GM12878 (cell line): ENCODE results near the gene YIF1A. TPM values are rescaled to one million over a fixed set of nuclear protein-coding genes. Genes with fewer than 3 reads are reported as not detected.

ENCODE experiments used
- ATAC-seq: fragments of 200-7000 bp; cut with Tn5 transposase; 3 replicates; pipeline ENCODE4 v1.9.1; 2020; ENCODE audit warnings: mild to moderate bottlenecking, moderate library complexity
- BruUV-seq: library from RNA; stranded (reverse); fragments of 400-500 nt; replicated peaks from 2 replicates; lab custom pipeline; 2021; lab: Mats Ljungman, UMichigan
- CTCF ChIA-PET: fragments of 300-600 bp; sonication (Branson Sonifier 250); formaldehyde crosslinking; extraction: SDS; loops from one replicate; lab custom pipeline; 2021; ENCODE audit warnings: inconsistent platforms; lab: Yijun Ruan, JAX
- POLR2A ChIA-PET: fragments of 350-600 bp; formaldehyde crosslinking; extraction: SDS; loops from one replicate; lab custom pipeline; 2021; ENCODE audit warnings: inconsistent platforms; lab: Charles Lee
- RAD21 ChIA-PET: fragments of 300-600 bp; sonication (Branson Sonifier 250); formaldehyde crosslinking; loops from one replicate; lab custom pipeline; 2023; ENCODE audit warnings: antibody characterized with exemption; ENCODE audit not compliant: unreplicated experiment; lab: Charles Lee
- SMC1A ChIA-PET: fragments of 300-600 bp; sonication (Branson Sonifier 250); formaldehyde crosslinking; loops from one replicate; lab custom pipeline; 2023; ENCODE audit not compliant: unreplicated experiment, uncharacterized antibody; lab: Charles Lee
- DNase-seq: peaks from one replicate; pipeline ENCODE4 v3.0.0-alpha.2; 2011; ENCODE audit warnings: low read depth, low spot score
- FAIRE-seq: peaks from 3 replicates; lab custom pipeline; 2011; peaks lifted over from hg19 to GRCh38; lab: Jason Lieb, UNC
- H2AFZ ChIP-seq: 2 replicates; pipeline ENCODE4 v1.6.0; 2011; ENCODE audit warnings: low read depth, low read length, control low read depth; ENCODE audit not compliant: control insufficient read depth
- H3K27ac ChIP-seq: 2 replicates; pipeline ENCODE4 v1.5.1; 2011; ENCODE audit warnings: control low read depth; ENCODE audit not compliant: control insufficient read depth, insufficient read depth
- H3K27me3 ChIP-seq, 2 experiments: replicated peaks in 1 of 2; 2 replicates each; pipeline versions ENCODE4 v1.6.0 to v1.6.1; 2011; ENCODE audit warnings: low read length in 1 of 2; ENCODE audit not compliant: control insufficient read depth in 2 of 2, insufficient read depth in 2 of 2
- H3K36me3 ChIP-seq, 2 experiments: 2 replicates each; pipeline ENCODE4 v1.5.1; 2011; ENCODE audit warnings: low read length in 1 of 2; ENCODE audit not compliant: control insufficient read depth in 2 of 2, insufficient read depth in 2 of 2
- H3K4me1 ChIP-seq: 2 replicates; pipeline ENCODE4 v1.6.1; 2011; ENCODE audit warnings: mild to moderate bottlenecking, low read length, moderate library complexity, mixed read lengths; ENCODE audit not compliant: control insufficient read depth, insufficient read depth
- H3K4me2 ChIP-seq: 2 replicates; pipeline ENCODE4 v1.6.0; 2011; ENCODE audit warnings: control low read depth; ENCODE audit not compliant: control insufficient read depth, insufficient read depth
- H3K4me3 ChIP-seq: fragments of 200-600 bp; sonication (generic); 2 replicates; pipeline ENCODE4 v1.5.1; 2016
- H3K79me2 ChIP-seq: 2 replicates; pipeline ENCODE4 v1.6.0; 2011; ENCODE audit warnings: low read length; ENCODE audit not compliant: control insufficient read depth, insufficient read depth
- H3K9ac ChIP-seq: 2 replicates; pipeline ENCODE4 v1.8.0; 2011; ENCODE audit warnings: low read length, control low read depth, mixed read lengths; ENCODE audit not compliant: control insufficient read depth, insufficient read depth
- H3K9me3 ChIP-seq: replicated peaks from 3 replicates; pipeline ENCODE4 v1.5.1; 2011; ENCODE audit warnings: mild to moderate bottlenecking, low read length; ENCODE audit not compliant: control insufficient read depth, insufficient read depth
- H4K20me1 ChIP-seq: 2 replicates; pipeline ENCODE4 v1.6.0; 2011; ENCODE audit not compliant: control insufficient read depth, insufficient read depth
- BCL11A ChIP-seq: IDR thresholded peaks from 2 replicates; pipeline ENCODE4 v1.6.1; 2011; ENCODE audit warnings: low read depth, low read length
- ESRRA ChIP-seq: IDR thresholded peaks from 2 replicates; pipeline ENCODE4 v1.6.1; 2012; ENCODE audit warnings: mild to moderate bottlenecking, low read length, improper control_type of control experiment
- NR2F1 ChIP-seq: fragments of 450-650 bp; conservative IDR thresholded peaks from 2 replicates; pipeline ENCODE4 v1.6.1; 2017; ENCODE audit warnings: mild to moderate bottlenecking
- TCF7 ChIP-seq: IDR thresholded peaks from 2 replicates; pipeline ENCODE4 v1.6.1; 2014; ENCODE audit warnings: antibody characterized with exemption, borderline replicate concordance
- ZBTB11 ChIP-seq: fragments of 450-650 bp; formaldehyde crosslinking; IDR thresholded peaks from 2 replicates; pipeline ENCODE4 v1.5.0; 2022; ENCODE audit warnings: mild to moderate bottlenecking, missing genetic modification characterization
- WGBS: methylation state at CpG from one replicate; pipeline ENCODE4 v1.1.6; 2016; ENCODE audit warnings: low lambda C conversion rate; ENCODE audit not compliant: insufficient replicate concordance, insufficient coverage; ENCODE audit errors: missing lambda C conversion rate; 5-methylcytosine and 5-hydroxymethylcytosine counted together
- in situ Hi-C: fragments of 300-500 bp; cut with MboI; formaldehyde crosslinking; loops from 9 replicates; pipeline ENCODE4 v1.14.3; 2018; ENCODE audit warnings: mixed read lengths
- intact Hi-C: fragments of 100-400 bp; cut with micrococcal nuclease; formaldehyde crosslinking; loops from one replicate; pipeline ENCODE4 v1.14.2; 2022; ENCODE audit not compliant: unreplicated experiment
- polyA plus RNA-seq, 11 experiments: library from polyadenylated mRNA; depleted of rRNA in 4 of 11; unstranded in 6 of 11; stranded (reverse) in 5 of 11; fragments of >200 nt; fragmentation: Nextera tagmentation in 4 of 11; fragmentation: Illumina TruSeq in 1 of 11; extraction: Ambion mirVana in 4 of 11; extraction: Trizol in 1 of 11; gene quantifications; 1 replicate in 1 of 11; 2 replicates in 10 of 11; pipeline versions ENCODE4 v1.2.1 to v1.2.3, GENCODE V29; 2011 to 2016; ENCODE audit warnings: inconsistent platforms in 2 of 11, missing spikeins in 2 of 11, low read depth in 1 of 11
- total RNA-seq, 4 experiments: library from RNA; depleted of rRNA in 3 of 4; stranded (reverse); fragments of >200 nt in 3 of 4; fragmentation: Illumina TruSeq in 1 of 4; extraction: Trizol in 1 of 4; gene quantifications; 2 replicates each; pipeline versions ENCODE4 v1.2.1 to v1.2.3, GENCODE V29; 2013 to 2021
- TF ChIP-seq, protein P1 (sequence below): IDR thresholded peaks from 2 replicates; pipeline ENCODE4 v1.6.1; 2012; ENCODE audit warnings: low read length, inconsistent platforms

Gene YIF1A
- total and polyA plus RNA-seq, 10 of the 15 experiments (the other 5 are each of a cell fraction or from before 2014, with no cell fraction given), result 6.6 to 128 (median 71.7) TPM

- BruUV-seq, result no TSS peak
- ChIA-PET POLR2A (interaction anchor here (0.6 kb wide), 1 partner anchor 60 kb away, joined by 3 read pairs; no protein-coding TSS in a partner anchor), CTCF (interaction anchor here (1.1 kb wide), 1 partner anchor 20 kb away, joined by 3 read pairs; no protein-coding TSS in a partner anchor), RAD21 (no interaction called here), SMC1A (no interaction called here)
- H3K4me3 ChIP-seq, result no peak overlapping the region
- no peak overlapping the region for H2AFZ ChIP-seq
- H3K4me2 ChIP-seq, result no peak overlapping the region
- H3K4me1 ChIP-seq, result no peaks in the 10 kb centered on the region
- no peak overlapping the region for H3K9ac ChIP-seq
- no peaks in the 10 kb centered on the region for H3K27me3 ChIP-seq
- 86% methylated on average over 14 of the region's 14 CpGs for WGBS
- no peak for FAIRE-seq
- H4K20me1 ChIP-seq, result no peaks in the 10 kb centered on the region
- TF ChIP-seq ESRRA (no peak), NR2F1 (no peak), BCL11A (no peak), TCF7 (no peak), ZBTB11 (CRISPR knock-in tag) (no peak)
- TF ChIP-seq, protein P1, sequence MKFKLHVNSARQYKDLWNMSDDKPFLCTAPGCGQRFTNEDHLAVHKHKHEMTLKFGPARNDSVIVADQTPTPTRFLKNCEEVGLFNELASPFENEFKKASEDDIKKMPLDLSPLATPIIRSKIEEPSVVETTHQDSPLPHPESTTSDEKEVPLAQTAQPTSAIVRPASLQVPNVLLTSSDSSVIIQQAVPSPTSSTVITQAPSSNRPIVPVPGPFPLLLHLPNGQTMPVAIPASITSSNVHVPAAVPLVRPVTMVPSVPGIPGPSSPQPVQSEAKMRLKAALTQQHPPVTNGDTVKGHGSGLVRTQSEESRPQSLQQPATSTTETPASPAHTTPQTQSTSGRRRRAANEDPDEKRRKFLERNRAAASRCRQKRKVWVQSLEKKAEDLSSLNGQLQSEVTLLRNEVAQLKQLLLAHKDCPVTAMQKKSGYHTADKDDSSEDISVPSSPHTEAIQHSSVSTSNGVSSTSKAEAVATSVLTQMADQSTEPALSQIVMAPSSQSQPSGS, result no peak
- H3K79me2 ChIP-seq, result no peaks in the 10 kb centered on the region
- H3K9me3 ChIP-seq, result no peaks in the 10 kb centered on the region
- no peak for DNase-seq
- H3K36me3 ChIP-seq, result peaks cover 9 to 13% of the 10 kb centered on the region in 2 experiments
- in situ Hi-C loops, result no loop called here
- intact Hi-C loops, result no loop called here
- ATAC-seq, result no peak
- H3K27ac ChIP-seq, result no peak overlapping the region
Observed at GRCh38 chr11:66242095-66242765, 46.7 kb downstream of the YIF1A start.
